Activated CD8-positive, alpha-beta memory T cell treated with anti-CD3 and anti-CD28 coated beads for 1 hour (primary cell): ENCODE data around the gene KIAA1614.

Experiments used
- DNase-seq, 2 donors: peaks; one replicate each; pipeline ENCODE4 v3.0.0-alpha.2; 2020; ENCODE audit warnings: low read depth in 1 of 2; ENCODE audit errors: extremely low read depth in 1 of 2

The KIAA1614 gene

GRCh38 chr1:180941518-180942275 lies 29.0 kb downstream of the KIAA1614 start:
- DNase-seq = no peak

- DNase-seq = no peak
These were observed 32.5 kb downstream of the KIAA1614 start for GRCh38 chr1:180945151-180945550.

- DNase-seq = no peak
These were observed 32.9 kb downstream of the KIAA1614 start for GRCh38 chr1:180945551-180945950.

GRCh38 chr1:180946056-180946455 lies 33.4 kb downstream of the KIAA1614 start:
- DNase-seq = no peak

- DNase-seq = no peak
These were observed 34.1 kb downstream of the KIAA1614 start for GRCh38 chr1:180946541-180947498.

- DNase-seq = no peak
These were observed 34.8 kb downstream of the KIAA1614 start for GRCh38 chr1:180947499-180947885.

- DNase-seq = no peak
These were observed 35.4 kb downstream of the KIAA1614 start for GRCh38 chr1:180947901-180948640.

GRCh38 chr1:180948641-180949615 lies 36.2 kb downstream of the KIAA1614 start:
- no peak for DNase-seq

- DNase-seq = no peak
These were observed 36.9 kb downstream of the KIAA1614 start for GRCh38 chr1:180949616-180950000.

GRCh38 chr1:180950321-180950720 lies 37.6 kb downstream of the KIAA1614 start:
- DNase-seq = no peak

GRCh38 chr1:180951186-180951745 lies 38.6 kb downstream of the KIAA1614 start:
- no peak for DNase-seq

- DNase-seq = no peak
These were observed 39.3 kb downstream of the KIAA1614 start for GRCh38 chr1:180951836-180952656.

GRCh38 chr1:180952657-180953013 lies 39.9 kb downstream of the KIAA1614 start:
- no peak for DNase-seq

GRCh38 chr1:180953291-180954004 lies 40.8 kb downstream of the KIAA1614 start:
- no peak for DNase-seq

GRCh38 chr1:180954005-180954800 lies 41.5 kb downstream of the KIAA1614 start:
- peak; percentile 27 to 57 for DNase-seq

- no peak for DNase-seq
These were observed 42.1 kb downstream of the KIAA1614 start for GRCh38 chr1:180954801-180955165.

- no peak for DNase-seq
These were observed 43.4 kb downstream of the KIAA1614 start for GRCh38 chr1:180956028-180956640.
